NCI-H1436 (cell line): ENCODE results near the gene SLC45A3.

Experiments used
- DNase-seq: peaks from one replicate; lab custom pipeline; 2025; lab: John Stamatoyannopoulos, UW

SLC45A3 gene

DNA sequence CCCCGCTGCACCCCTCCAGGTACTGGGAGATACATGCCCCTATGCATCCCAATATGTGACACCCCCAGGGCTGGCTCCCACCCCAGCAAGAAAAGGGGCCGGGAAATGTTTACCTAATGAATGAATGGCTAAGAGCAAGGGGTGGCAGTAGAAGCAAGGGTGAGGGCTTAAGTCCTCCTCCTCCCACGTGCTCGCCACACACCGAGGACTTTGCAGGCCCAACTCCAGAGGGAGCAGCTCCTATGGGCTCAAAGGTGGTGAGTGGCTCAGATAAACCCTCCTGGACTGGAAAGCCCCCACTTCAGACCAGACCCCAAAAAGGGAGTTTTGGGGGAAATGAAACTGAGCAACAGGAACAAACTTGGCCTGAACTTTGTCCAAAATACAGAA lies 11.4 kb downstream of the SLC45A3 start:
- DNase-seq = no peak

DNA sequence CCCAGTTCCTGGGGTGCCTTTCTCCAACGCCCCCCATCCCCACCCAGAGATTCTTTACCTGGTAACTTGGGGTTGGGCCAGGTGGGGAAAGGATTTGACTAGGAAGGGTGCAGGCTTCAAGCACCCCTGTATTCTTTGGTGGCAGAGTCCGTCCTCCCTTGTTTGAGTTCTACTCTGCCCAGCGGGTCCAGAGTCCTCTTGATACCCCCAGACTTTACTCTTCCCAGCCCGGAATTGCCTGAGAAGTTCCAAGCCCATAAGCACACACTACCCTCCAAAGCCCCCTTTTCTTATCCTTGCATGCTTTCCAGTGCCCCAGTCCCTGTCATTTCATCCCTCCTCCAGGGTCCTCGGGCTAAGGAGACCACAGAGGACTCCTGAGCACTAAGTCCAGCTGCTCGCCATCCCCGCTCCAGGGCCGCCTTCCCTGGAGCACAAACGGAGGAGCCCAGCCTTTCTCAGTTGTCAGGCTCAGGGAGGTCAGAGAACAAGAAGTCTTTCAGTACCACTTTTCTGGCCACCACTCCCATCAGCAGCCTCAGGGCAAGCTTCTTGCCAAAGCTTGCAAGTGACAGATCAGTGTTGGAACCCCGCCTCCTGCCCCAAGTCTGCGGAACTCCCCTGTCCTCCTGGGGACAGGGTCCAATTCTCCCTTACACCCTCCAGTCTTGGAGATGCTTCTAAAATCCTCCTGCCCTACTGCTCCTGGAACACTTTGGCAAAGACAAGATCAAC lies 12.2 kb downstream of the SLC45A3 start:
- no peak for DNase-seq

DNA sequence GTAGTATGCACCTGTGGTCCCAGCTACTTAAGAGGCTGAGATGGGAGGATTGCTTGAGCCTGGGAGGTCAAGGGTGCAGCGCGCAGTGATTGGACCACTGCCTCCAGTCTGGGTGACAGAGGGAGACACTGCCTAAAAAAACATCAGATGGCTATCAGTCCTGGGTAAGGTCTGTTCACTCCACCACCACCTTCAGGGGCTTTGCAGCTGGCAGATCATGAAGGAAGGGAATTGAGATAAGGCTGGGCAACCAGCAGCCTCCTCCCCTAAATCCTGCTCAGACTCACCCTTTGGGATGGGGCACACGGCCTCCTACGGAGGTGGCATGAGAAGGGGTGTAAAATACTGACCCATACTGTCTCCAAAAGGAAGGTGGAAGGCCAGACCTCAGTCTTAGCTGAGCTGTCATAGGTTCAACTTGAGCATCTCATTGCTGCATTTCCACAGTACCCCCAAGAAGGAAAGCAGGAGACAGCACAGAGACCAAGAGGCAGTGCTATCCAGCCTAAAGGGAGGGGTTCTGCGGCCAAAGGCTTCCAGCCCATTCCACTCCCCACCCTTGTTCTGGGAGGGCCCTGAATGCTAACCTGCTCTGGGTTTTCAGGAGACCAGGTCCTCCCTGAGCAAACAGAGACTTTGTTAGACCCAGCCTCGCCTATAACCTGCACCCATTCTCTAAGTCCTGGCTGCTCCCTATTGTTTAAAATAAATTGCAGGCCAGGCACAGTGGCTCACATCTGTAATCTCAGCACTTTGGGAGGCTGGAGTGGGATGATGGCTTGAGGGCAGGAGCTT lies 13.7 kb downstream of the SLC45A3 start:
- DNase-seq = no peak

DNA sequence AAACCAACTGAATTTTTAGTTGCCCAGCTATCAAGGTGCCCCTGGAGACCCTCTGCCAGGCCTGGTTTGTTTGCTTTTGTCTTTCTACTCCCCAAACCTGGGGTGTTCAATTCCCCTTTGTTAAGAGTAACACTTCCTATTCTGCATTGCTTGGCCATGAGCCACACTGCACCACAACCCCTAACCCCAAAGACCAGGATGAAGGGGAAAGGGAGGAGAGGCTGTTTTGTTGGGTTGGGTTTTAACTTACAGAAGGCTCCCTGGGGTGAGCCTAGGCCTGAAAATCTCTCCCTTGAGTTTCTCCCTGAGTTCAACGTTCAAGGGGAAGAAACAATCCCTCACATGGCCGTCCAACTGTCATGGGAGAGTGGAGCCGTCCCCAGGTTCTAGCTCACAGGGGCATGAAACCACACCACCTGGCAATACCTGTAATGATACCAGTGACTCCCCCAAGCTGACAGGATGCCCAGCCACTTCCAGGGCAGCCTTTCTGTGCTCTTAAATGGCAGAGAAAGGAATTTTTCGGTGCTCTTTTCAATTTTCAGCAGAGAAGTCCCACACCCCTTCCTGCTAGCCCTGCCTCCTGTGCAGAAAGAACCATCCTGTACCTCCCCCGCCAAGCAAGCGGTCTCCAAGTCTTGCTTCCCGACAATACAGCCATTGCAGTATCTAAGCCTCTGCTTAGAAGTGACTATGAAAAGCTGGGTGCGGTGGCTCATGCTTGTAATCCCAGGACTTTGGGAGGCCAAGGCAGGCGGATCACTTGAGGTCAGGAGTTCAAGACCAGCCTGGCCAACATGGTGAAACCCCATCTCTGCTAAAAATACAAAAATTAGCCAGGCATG lies 14.9 kb downstream of the SLC45A3 start:
- DNase-seq = no peak

DNA sequence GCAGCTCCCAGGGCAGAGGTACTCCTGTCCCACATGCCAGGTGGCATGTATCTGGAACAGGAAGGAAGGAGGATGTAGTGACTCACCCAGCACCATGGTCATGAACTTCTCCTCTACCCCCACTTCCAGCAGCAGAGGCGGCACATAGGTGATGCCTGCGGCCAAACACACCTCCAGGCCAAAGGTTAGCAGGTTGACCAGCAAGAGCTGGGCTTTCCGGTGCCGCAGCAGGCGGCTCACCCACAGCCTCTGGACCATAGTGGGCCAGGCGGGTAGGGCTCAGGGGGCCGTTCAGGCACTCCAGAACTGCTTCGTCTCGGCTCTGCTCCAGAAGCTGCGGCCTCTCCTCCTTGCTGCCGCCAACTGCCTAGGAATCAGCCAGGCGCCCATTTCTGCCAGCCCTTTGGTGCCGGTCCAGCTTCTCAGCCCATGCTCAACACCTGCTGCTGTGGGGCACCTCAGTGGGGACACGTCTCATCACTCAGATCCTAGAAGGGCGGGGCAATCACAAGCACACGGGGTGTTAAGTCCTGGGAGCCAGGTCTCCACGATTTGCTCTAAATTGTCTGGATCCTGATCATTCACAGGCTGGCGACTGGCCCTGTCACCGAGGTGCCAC lies 15.8 kb downstream of the SLC45A3 start:
- DNase-seq = no peak

DNA sequence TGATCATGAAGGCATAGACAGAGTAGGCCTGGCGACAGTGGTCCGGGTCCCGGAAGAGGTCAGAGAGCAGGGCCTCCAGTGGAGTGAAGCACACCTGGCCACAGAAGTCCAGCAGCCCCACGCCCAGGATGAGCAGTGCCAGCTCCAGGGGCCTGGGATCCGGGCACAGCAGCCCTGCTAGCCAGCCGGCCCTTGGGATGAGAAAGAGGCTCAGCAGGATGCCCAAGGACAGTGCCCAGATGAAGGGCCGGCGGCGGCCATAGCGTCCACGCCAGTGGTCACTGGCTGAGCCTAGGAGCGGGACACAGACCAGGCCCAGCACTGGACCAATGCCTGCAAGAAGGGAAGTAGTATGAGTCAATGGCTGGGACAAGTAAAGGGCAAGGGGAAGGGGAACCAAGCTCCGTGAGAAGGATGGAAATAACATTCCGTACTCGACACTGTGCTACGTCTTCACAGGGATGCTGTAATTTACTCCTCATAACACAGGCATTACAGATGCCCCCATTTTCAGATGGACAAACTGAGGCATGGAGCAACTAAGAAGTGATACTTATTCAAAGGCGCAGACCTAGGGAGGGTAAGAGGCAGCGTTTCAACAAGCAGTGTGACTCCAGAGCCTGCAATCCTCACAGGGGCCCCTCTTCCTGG lies 16.9 kb downstream of the SLC45A3 start:
- DNase-seq = no peak

DNA sequence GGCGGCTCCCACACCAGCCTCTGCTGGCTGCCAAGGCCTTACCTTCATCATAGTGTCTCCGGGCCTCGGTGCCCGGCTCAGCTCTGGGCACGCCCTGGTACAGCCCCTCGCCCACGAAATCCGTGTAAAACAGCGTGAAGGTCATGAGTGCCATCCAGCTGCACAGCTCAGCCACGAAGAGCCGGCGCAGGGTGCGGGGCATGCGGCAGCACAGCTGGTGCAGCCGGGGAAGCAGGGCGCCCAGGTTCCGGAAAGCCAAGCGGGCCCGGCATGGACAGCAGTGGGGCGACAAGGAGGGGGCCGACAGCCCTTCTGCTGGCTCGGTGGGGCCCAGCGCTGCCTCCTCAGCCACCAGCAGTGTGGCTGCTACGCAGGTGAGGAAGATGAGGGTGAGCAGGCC lies 17.5 kb downstream of the SLC45A3 start:
- no peak for DNase-seq

DNA sequence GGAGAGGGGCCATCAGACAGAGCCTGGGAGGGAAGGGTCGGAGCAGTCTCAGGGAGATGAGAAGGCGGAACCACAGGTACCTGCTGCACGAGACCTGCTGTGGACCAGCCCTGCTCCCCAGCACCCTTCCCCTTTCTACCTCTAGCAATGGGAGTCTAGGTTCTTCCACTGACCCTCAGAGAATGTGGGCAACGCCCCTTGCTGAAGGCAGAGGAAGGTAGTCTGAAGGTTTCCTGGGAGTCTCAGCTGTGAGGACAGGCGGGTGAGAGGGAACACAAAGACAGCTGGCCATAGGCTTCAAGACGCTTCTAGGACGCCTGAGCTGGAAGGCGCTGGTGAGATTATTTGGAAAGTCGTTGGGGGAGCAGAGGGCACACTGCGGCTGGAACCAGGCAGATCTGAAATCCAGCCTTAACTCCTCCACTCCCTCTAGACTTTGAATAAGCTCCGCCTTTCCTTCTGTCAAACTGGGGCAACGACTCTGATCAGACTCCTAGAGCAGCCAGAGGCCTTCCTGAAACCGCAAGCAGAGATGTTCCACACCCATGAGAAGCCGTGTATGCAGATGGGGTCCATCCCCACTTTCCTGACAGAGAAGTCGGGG lies 18.1 kb downstream of the SLC45A3 start:
- no peak for DNase-seq

DNA sequence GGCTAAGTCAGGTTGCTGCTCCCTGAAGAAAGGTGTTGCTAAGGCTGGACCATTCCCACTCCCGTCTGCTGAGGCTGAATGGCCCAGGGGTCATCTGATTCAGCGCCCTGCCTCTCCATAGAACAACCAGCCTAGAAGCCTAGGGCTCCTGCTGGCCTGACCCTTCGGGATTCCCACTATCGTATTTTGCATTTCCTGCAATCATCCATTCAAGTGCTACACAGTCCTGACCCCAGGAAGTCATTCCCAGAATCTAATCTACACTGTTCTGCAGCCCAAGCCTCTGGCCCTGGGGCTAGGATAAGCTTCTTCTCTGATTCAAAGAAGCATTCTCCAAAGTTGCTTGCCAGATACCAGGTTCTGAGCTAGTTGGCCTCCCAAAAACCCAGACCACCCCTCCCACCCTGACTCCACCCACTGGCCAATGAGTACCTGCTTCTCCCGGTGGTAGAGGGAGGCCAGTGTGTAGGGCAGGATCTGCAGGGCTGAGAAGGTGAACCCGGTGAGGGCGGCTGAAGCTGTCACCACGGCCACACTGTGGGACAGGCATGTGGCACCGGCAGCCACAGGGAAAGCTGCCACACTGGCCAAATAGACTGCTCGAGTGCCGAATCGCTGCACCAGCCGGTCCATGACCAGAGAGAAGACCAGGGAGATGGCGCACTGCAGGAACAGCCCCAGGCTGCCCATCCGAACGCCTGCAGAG lies 18.7 kb downstream of the SLC45A3 start:
- DNase-seq = no peak

DNA sequence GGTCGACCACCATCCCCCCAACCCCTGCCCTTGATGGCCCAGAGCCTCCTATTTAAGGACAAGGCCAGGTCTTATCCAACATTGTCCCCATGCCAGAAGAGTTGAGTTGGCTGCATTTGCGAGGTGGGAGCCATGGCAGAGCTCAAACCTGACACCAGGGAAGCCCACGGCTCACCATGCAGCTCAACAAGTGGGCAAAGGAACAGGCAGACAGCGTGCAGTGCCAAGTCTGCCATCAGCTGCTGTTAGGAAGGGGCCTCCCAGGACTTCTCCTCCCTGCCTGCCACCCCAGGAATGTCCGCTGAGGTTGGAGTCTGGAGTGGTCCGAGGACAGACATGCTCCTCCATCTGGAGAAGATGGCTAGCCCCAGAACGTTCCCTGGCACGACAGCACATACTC lies 19.9 kb downstream of the SLC45A3 start:
- DNase-seq = no peak

DNA sequence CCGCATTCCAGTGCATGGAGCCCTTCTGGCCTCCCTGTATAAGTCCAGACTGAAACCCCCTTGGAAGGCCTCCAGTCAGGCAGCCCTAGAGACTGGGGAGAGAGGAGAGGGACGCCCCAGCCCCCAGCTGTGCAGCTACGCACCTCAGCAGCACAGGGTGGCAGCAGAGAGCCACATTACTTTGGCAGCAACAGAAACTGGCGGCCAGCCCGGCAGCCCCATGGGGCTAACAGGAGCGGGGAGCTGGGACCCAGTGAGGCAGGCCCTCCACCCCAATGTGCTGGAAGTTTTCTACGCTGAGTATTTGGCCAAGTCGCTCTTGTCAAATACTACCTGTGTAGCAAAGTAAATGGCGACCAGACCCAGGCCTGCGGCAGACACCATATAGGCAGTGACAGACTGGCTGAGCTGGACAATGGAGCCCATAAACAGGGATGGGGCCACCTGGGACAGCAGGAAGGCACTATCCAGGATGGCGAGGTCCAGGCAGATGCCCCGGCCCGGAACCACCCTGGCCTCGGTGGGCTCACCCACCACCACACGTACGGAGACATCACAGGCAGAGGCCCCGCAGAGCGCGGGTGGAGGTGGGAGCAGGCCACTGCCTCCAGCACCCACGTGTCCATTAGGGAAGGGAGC lies 21.2 kb downstream of the SLC45A3 start:
- DNase-seq = peak; percentile 81

DNA sequence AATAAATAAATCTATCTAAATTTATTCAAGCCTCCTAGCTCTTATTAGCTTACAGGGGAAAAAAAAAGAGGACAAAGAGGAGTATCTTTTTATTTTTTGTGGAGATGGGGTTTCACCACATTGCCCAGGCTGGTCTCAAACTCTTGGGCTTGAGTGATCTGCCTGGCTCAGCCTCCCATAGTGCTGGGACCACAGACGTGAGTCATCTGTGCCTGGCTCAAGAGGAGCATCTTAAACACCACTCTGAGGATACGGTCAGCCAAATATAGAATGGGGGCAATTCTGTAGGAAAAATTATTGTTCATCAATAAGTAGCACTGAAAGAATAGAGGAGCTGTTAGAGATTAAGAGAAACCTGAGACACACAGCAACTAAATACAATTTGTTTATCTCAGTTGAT lies 24.1 kb downstream of the SLC45A3 start:
- no peak for DNase-seq

DNA sequence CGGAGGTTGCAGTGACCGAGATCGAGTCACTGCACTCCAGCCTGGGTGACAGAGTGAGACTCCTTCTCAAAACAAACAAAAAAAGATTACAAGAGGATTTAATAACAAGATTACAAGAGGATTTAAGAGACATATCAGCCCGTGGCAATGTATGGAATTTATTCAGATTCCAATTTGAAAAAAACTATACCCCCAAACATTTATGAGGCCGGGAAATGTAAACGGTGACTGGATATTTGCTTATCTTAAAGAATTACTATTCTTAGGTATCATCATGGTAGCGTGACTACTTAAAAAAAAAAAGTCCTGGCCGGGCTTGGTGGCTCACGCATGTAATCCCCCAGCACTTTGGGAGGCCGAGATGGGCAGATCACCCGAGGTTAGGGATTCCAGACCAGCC lies 27.3 kb downstream of the SLC45A3 start:
- DNase-seq = no peak

DNA sequence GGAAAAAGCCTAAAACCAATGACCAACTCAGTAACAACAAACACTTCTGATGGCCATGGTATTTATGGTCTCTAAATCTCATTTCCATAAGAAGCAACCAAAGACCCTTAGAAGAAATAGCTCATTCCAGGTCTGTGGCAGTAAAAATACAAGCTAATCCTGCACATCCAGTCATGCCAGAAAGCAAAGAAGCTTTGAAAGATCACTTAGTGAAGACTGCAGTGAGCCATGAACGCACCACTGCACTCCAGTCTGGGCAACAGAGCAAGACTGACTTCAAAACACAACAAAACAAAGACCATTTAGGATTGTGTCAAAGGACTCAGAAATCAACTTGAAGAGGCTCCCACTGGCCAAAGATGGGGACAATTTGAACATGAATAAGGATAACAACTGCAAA lies 30.1 kb downstream of the SLC45A3 start:
- DNase-seq = no peak

DNA sequence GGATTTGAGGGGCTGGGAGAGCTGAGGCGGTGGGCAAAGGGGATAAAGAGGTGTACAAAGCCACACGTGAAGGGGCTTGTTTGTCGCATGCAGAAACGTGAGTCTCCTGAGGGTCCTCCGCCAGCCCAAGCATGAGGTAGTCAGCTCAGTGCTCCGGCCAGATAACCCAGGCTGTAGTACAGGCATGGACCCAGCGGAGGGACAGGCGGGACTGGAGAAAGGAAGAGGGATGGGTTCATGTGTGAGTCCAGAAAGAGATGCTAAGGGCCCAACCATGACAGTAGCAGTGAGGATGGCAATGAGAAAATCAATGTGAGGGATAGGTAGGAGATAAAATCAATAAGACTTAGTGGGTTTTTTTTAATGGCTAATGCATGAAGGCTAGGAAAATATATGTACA lies 34.8 kb downstream of the SLC45A3 start:
- no peak for DNase-seq

DNA sequence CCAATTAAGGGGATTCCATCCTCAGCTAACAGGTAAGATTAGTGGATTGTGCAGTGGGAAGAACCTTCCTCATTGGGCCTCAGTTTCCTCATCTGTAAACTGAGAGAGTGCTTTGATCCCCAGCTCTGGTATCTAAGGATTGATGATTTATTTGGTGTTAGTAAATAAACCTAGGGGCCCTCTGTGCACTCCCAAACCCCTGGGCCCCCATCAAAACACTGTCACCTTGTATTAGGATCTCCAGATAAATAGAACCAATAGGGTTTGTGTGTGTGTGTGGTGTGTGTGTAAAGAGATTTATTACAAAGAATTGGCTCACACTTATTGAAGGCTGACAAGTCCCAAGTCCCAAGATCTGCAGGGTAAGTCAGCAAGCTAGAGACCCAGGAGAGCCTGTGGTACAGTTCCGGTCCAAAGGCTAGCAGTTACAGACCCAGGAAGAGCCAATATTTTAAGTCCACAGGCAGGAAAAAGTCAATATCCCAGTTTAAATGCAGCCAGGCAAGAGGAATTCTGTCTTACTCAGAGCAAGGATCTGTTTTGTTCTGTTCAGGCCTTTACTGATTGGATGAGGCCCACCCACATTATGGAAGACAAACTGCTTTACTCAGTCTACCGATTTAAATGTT lies 37.5 kb downstream of the SLC45A3 start:
- no peak for DNase-seq

DNA sequence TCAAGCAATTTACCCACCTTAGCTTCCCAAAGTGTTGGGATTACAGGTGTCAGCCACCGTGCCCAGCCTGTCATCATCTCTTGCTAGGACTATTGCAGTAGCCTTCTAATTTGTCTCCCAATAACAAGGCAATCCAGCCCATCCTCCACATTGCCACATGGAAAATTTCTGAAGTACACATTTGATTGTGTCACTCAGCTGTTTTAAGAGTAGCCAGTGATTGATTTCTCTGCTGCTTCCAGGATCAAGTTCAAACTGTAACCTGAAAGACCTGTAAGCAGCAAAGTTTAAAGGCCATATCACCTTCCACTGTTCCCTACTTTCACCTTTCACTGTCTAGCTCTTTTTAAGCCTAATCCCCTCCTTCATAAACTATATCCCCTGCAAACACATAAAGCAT lies 40.7 kb downstream of the SLC45A3 start:
- DNase-seq = no peak

DNA sequence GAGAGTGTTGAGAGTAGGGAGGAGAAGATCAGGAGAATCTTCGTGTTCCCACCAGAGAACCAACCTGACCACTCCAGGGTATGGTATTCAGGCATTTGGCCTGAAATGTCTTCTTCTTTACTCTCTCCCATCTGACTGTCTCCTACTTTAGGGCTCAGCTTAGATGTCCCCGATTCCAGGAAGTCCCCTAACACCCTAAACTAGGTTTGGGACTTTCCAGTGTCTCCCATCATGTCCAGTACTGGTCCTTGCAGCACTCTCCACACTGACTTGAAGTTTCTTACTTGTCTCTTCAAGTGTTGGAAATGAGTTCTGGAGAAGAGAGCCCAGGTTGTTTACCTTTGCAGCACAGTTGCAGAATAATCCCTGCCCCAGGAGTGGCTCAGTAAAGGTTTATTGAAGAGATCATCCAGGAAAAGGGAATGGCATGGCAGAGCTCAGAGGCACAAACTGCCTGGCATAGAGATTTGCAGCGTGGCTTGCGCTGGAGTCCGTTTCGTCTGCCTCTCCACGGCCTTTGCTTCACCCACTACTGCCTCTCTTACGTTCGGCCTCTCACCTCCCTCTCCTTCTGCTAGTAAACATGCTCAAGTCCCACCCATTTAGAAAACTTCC lies 42.3 kb downstream of the SLC45A3 start:
- no peak for DNase-seq

DNA sequence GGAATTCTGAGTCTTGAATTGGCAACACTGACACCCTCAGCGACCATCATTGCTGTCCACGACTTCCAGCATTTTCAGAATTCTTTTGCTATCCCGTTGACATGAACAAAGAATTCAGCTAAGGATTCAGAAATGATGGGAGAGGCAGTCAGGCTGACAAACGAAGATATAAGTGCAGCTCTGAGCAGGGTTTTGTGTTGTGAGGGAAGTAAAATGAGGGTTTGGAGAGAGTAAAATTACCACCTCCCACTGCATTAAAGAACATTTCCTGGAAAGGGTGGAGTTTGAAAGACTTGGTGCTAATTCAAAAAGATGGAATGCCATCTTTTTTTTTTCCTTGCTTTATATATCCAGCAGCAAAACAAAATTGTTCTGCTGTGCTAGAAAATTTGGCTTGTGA lies 43.6 kb downstream of the SLC45A3 start:
- DNase-seq = no peak
